Stimulated activated naive CD8-positive, alpha-beta T cell treated with anti-CD3 and anti-CD28 coated beads, Interleukin-15, Interleukin-2, amounts not matched to agents 100 ng/mL and 50 ng/mL, for 24 hours (primary cell): ENCODE results near the gene NEURL3.
"Not testable (repeated sequence)": the region's sequence is repeated elsewhere in the genome, so short reads cannot be mapped to it uniquely, and the experiment has no call there.

Source experiments
- H3K27ac Mint-ChIP-seq: one replicate; pipeline ENCODE4 v1.8.0; 2021; ENCODE audit warnings: mild to moderate bottlenecking, mixed read lengths
- H3K27me3 Mint-ChIP-seq: one replicate; pipeline ENCODE4 v1.8.0; 2021; ENCODE audit warnings: mixed read lengths
- H3K36me3 Mint-ChIP-seq: one replicate; pipeline ENCODE4 v1.8.0; 2021; ENCODE audit warnings: low read depth, mixed read lengths
- H3K4me1 Mint-ChIP-seq: one replicate; pipeline ENCODE4 v1.8.0; 2021; ENCODE audit warnings: low read depth, mixed read lengths
- H3K4me3 Mint-ChIP-seq: one replicate; pipeline ENCODE4 v1.8.0; 2021; ENCODE audit warnings: mild to moderate bottlenecking, mixed read lengths
- H3K9me3 Mint-ChIP-seq: one replicate; pipeline ENCODE4 v1.8.0; 2021; ENCODE audit warnings: mixed read lengths

Gene NEURL3

GRCh38 chr2:96508521-96509113, 3.5 kb upstream of the NEURL3 start:
- no peaks in the 10 kb centered on the region for H3K36me3 Mint-ChIP-seq
- no peaks in the 10 kb centered on the region for H3K9me3 Mint-ChIP-seq
- no peak overlapping the region for H3K27ac Mint-ChIP-seq
- H3K4me1 Mint-ChIP-seq, result peaks cover 18% of the 10 kb centered on the region
- peaks cover 20% of the 10 kb centered on the region for H3K27me3 Mint-ChIP-seq
- H3K4me3 Mint-ChIP-seq, result no peak overlapping the region

GRCh38 chr2:96507957-96508520, 2.9 kb upstream of the NEURL3 start:
- H3K4me1 Mint-ChIP-seq, result peaks cover 18% of the 10 kb centered on the region
- no peaks in the 10 kb centered on the region for H3K36me3 Mint-ChIP-seq
- H3K4me3 Mint-ChIP-seq, result peak overlapping the region; percentile 63
- H3K27ac Mint-ChIP-seq, result no peak overlapping the region
- peaks cover 20% of the 10 kb centered on the region for H3K27me3 Mint-ChIP-seq
- no peaks in the 10 kb centered on the region for H3K9me3 Mint-ChIP-seq

GRCh38 chr2:96506907-96507240, 1.7 kb upstream of the NEURL3 start:
- H3K27me3 Mint-ChIP-seq, result peaks cover 20% of the 10 kb centered on the region
- H3K4me3 Mint-ChIP-seq, result no peak overlapping the region
- H3K9me3 Mint-ChIP-seq, result no peaks in the 10 kb centered on the region
- no peaks in the 10 kb centered on the region for H3K36me3 Mint-ChIP-seq
- peaks cover 23% of the 10 kb centered on the region for H3K4me1 Mint-ChIP-seq
- H3K27ac Mint-ChIP-seq, result no peak overlapping the region

- H3K36me3 Mint-ChIP-seq, result no peaks in the 10 kb centered on the region
- no peak overlapping the region for H3K27ac Mint-ChIP-seq
- H3K4me3 Mint-ChIP-seq, result no peak overlapping the region
- peaks cover 28% of the 10 kb centered on the region for H3K4me1 Mint-ChIP-seq
- H3K9me3 Mint-ChIP-seq, result no peaks in the 10 kb centered on the region
- peaks cover 18% of the 10 kb centered on the region for H3K27me3 Mint-ChIP-seq
Observed at GRCh38 chr2:96506016-96506906, 1.1 kb upstream of the NEURL3 start.

GRCh38 chr2:96503637-96504243, 1.4 kb downstream of the NEURL3 start:
- Mint-ChIP-seq H3K36me3 (no peaks in the 10 kb centered on the region), H3K27ac (no peak overlapping the region), H3K9me3 (no peaks in the 10 kb centered on the region), H3K4me3 (no peak overlapping the region), H3K27me3 (no peaks in the 10 kb centered on the region), H3K4me1 (peaks cover 21% of the 10 kb centered on the region)

- Mint-ChIP-seq H3K4me3 (no peak overlapping the region), H3K4me1 (peaks cover 17% of the 10 kb centered on the region), H3K27ac (no peak overlapping the region), H3K36me3 (no peaks in the 10 kb centered on the region), H3K9me3 (no peaks in the 10 kb centered on the region), H3K27me3 (no peaks in the 10 kb centered on the region)
Observed at GRCh38 chr2:96502891-96503636, 2.1 kb downstream of the NEURL3 start.

- Mint-ChIP-seq H3K27me3 (no peaks in the 10 kb centered on the region), H3K36me3 (no peaks in the 10 kb centered on the region), H3K4me3 (no peak overlapping the region), H3K4me1 (peaks cover 13% of the 10 kb centered on the region), H3K9me3 (no peaks in the 10 kb centered on the region), H3K27ac (no peak overlapping the region)
Observed at GRCh38 chr2:96501886-96502810, 3.0 kb downstream of the NEURL3 start.

GRCh38 chr2:96501471-96501874, 3.7 kb downstream of the NEURL3 start:
- Mint-ChIP-seq H3K36me3 (no peaks in the 10 kb centered on the region), H3K27ac (no peak overlapping the region)

GRCh38 chr2:96500385-96501066, 4.6 kb downstream of the NEURL3 start:
- Mint-ChIP-seq H3K27me3 (no peaks in the 10 kb centered on the region), H3K4me3 (no peak overlapping the region), H3K36me3 (no peaks in the 10 kb centered on the region), H3K27ac (no peak overlapping the region), H3K4me1 (peaks cover 20% of the 10 kb centered on the region), H3K9me3 (peaks cover 4% of the 10 kb centered on the region)

More at GRCh38 chr2:96501471-96501874, 3.7 kb downstream of the NEURL3 start:
- Mint-ChIP-seq H3K9me3 (no peaks in the 10 kb centered on the region), H3K27me3 (no peaks in the 10 kb centered on the region), H3K4me3 (no peak overlapping the region), H3K4me1 (peaks cover 13% of the 10 kb centered on the region)

- Mint-ChIP-seq H3K4me3 (no peak overlapping the region), H3K27ac (no peak overlapping the region), H3K9me3 (peaks cover 8% of the 10 kb centered on the region), H3K4me1 (peaks cover 22% of the 10 kb centered on the region), H3K36me3 (peaks cover 4% of the 10 kb centered on the region), H3K27me3 (no peaks in the 10 kb centered on the region)
Observed at GRCh38 chr2:96499061-96499960, 5.8 kb downstream of the NEURL3 start.

- H3K27me3 Mint-ChIP-seq, H3K4me3 Mint-ChIP-seq, H3K9me3 Mint-ChIP-seq, H3K27ac Mint-ChIP-seq, H3K36me3 Mint-ChIP-seq: not testable (repeated sequence)
- peaks cover 22% of the 10 kb centered on the region for H3K4me1 Mint-ChIP-seq
Observed at GRCh38 chr2:96498611-96499010, 6.5 kb downstream of the NEURL3 start.

- Mint-ChIP-seq H3K27me3 (no peaks in the 10 kb centered on the region), H3K27ac (no peak overlapping the region), H3K9me3 (peaks cover 8% of the 10 kb centered on the region), H3K4me3 (no peak overlapping the region), H3K36me3 (peaks cover 4% of the 10 kb centered on the region), H3K4me1 (peaks cover 22% of the 10 kb centered on the region)
Observed at GRCh38 chr2:96498021-96498431, 7.1 kb downstream of the NEURL3 start.
